GM12878 (cell line): Measurements from ENCODE around the gene CARD14. TPM values are rescaled to one million over a fixed set of nuclear protein-coding genes. Genes with fewer than 3 reads are reported as not detected.
A peak's percentile ranks its signal among the peaks of the same experiment; 100 is the strongest.

Experiments used
- ATF2 ChIP-seq: IDR thresholded peaks from 2 replicates; pipeline ENCODE4 v1.6.1; 2012; ENCODE audit warnings: low read length, inconsistent platforms
- ATF7 ChIP-seq: fragments of 450-650 bp; IDR thresholded peaks from 2 replicates; pipeline ENCODE4 v1.6.1; 2016; ENCODE audit warnings: low read depth, mild to moderate bottlenecking
- BHLHE40 ChIP-seq, 2 experiments: fragments of 450-650 bp in 1 of 2; IDR thresholded peaks; 2 replicates each; pipeline ENCODE4 v1.6.1; 2011 to 2017; ENCODE audit warnings: low read depth in 2 of 2, borderline replicate concordance in 1 of 2, improper control_type of control experiment in 1 of 2, low read length in 1 of 2, mild to moderate bottlenecking in 1 of 2
- EGR1 ChIP-seq, 2 experiments: IDR thresholded peaks; 1 replicate in 1 of 2; 2 replicates in 1 of 2; pipeline ENCODE4 v1.6.1; 2011 to 2012; ENCODE audit warnings: low read depth in 2 of 2, low read length in 2 of 2, borderline replicate concordance in 1 of 2, mild to moderate bottlenecking in 1 of 2, moderate library complexity in 1 of 2
- ELK1 ChIP-seq: IDR thresholded peaks from 2 replicates; pipeline ENCODE4 v1.6.1; 2012; ENCODE audit warnings: low read depth, low read length, improper control_type of control experiment
- FOS ChIP-seq: IDR thresholded peaks from 3 replicates; pipeline ENCODE4 v1.6.1; 2011; ENCODE audit warnings: borderline replicate concordance; ENCODE audit not compliant: insufficient read length; ENCODE audit errors: extremely low read depth
- GABPA ChIP-seq: IDR thresholded peaks from 2 replicates; pipeline ENCODE4 v1.6.1; 2014; ENCODE audit warnings: antibody characterized with exemption, low read depth, mild to moderate bottlenecking, inconsistent platforms
- HDAC6 ChIP-seq: fragments of 200-600 bp; sonication (generic); IDR thresholded peaks from one replicate; pipeline ENCODE4 v1.8.0; 2017; ENCODE audit warnings: antibody characterized with exemption; ENCODE audit not compliant: unreplicated experiment
- IKZF1 ChIP-seq: fragments of 450-650 bp; conservative IDR thresholded peaks from 2 replicates; pipeline ENCODE4 v1.6.1; 2017; ENCODE audit warnings: antibody characterized with exemption, mild to moderate bottlenecking
- IKZF2 ChIP-seq, 2 experiments: fragments of 450-650 bp; IDR thresholded peaks; 2 replicates each; pipeline ENCODE4 v1.6.1; 2017; ENCODE audit warnings: mild to moderate bottlenecking in 2 of 2, moderate library complexity in 2 of 2
- IRF4 ChIP-seq: IDR thresholded peaks from 2 replicates; pipeline ENCODE4 v1.6.1; 2011; ENCODE audit warnings: low read depth, low read length
- LARP7 ChIP-seq: fragments of 450-650 bp; IDR thresholded peaks from 2 replicates; pipeline ENCODE4 v1.6.1; 2017; ENCODE audit warnings: mild to moderate bottlenecking
- MTA3 ChIP-seq: IDR thresholded peaks from 2 replicates; pipeline ENCODE4 v1.6.1; 2012; ENCODE audit warnings: low read length, inconsistent platforms, borderline replicate concordance
- MXI1 ChIP-seq: fragments of 150-350 bp; IDR thresholded peaks from 2 replicates; pipeline ENCODE4 v1.6.1; 2011; ENCODE audit warnings: low read depth, mild to moderate bottlenecking, inconsistent platforms, low read length, improper control_type of control experiment
- PML ChIP-seq: IDR thresholded peaks from 2 replicates; pipeline ENCODE4 v1.6.1; 2012; ENCODE audit warnings: low read length, inconsistent platforms
- POLR2AphosphoS2 ChIP-seq: IDR thresholded peaks from 2 replicates; pipeline ENCODE4 v1.6.1; 2011; ENCODE audit warnings: low read depth, mild to moderate bottlenecking, low read length, improper control_type of control experiment, moderate library complexity
- RAD51 ChIP-seq: fragments of 450-650 bp; IDR thresholded peaks from 2 replicates; pipeline ENCODE4 v1.6.1; 2016; ENCODE audit warnings: moderate library complexity, mild to moderate bottlenecking, inconsistent platforms
- RB1 ChIP-seq: fragments of 450-650 bp; formaldehyde crosslinking; IDR thresholded peaks from 2 replicates; pipeline ENCODE4 v1.6.1; 2017; ENCODE audit warnings: mild to moderate bottlenecking, borderline replicate concordance
- RELA ChIP-seq: fragments of 450-650 bp; IDR thresholded peaks from 2 replicates; pipeline ENCODE4 v1.8.0; 2014; ENCODE audit warnings: borderline replicate concordance; ENCODE audit not compliant: partially characterized antibody
- RELB ChIP-seq: fragments of 450-650 bp; IDR thresholded peaks from 2 replicates; pipeline ENCODE4 v1.6.1; 2017; ENCODE audit warnings: low read depth, mild to moderate bottlenecking, moderate library complexity
- RUNX3 ChIP-seq: IDR thresholded peaks from 2 replicates; pipeline ENCODE4 v1.6.1; 2012; ENCODE audit warnings: low read length, inconsistent platforms
- SMARCA5 ChIP-seq: fragments of 450-650 bp; IDR thresholded peaks from 2 replicates; pipeline ENCODE4 v1.6.1; 2017; ENCODE audit warnings: mild to moderate bottlenecking
- SMC3 ChIP-seq: IDR thresholded peaks from 2 replicates; pipeline ENCODE4 v1.6.1; 2011; ENCODE audit warnings: low read length, improper control_type of control experiment, borderline replicate concordance
- SRF ChIP-seq, 2 experiments: IDR thresholded peaks; 2 replicates each; pipeline ENCODE4 v1.6.1; 2011; ENCODE audit warnings: low read depth in 2 of 2, low read length in 2 of 2, mild to moderate bottlenecking in 1 of 2, moderate library complexity in 1 of 2
- STAT3 ChIP-seq: IDR thresholded peaks from 2 replicates; pipeline ENCODE4 v1.6.1; 2011; ENCODE audit warnings: low read depth, low read length, improper control_type of control experiment
- TAF1 ChIP-seq: IDR thresholded peaks from 2 replicates; pipeline ENCODE4 v1.6.1; 2011; ENCODE audit warnings: mild to moderate bottlenecking, low read depth, low read length, borderline replicate concordance
- USF1 ChIP-seq: IDR thresholded peaks from 2 replicates; pipeline ENCODE4 v1.6.1; 2011; ENCODE audit warnings: borderline replicate concordance, low read depth, mild to moderate bottlenecking, moderate library complexity, mixed read lengths, low read length; ENCODE audit not compliant: insufficient read depth; ENCODE audit errors: extremely low read length
- ZNF384 ChIP-seq: IDR thresholded peaks from 2 replicates; pipeline ENCODE4 v1.6.1; 2012; ENCODE audit warnings: low read depth, mild to moderate bottlenecking, low read length, improper control_type of control experiment, borderline replicate concordance
- polyA plus RNA-seq, 11 experiments: library from polyadenylated mRNA; depleted of rRNA in 4 of 11; unstranded in 6 of 11; stranded (reverse) in 5 of 11; fragments of >200 nt; fragmentation: Nextera tagmentation in 4 of 11; fragmentation: Illumina TruSeq in 1 of 11; extraction: Ambion mirVana in 4 of 11; extraction: Trizol in 1 of 11; gene quantifications; 1 replicate in 1 of 11; 2 replicates in 10 of 11; pipeline versions ENCODE4 v1.2.1 to v1.2.3, GENCODE V29; 2011 to 2016; ENCODE audit warnings: inconsistent platforms in 2 of 11, missing spikeins in 2 of 11, low read depth in 1 of 11
- total RNA-seq, 4 experiments: library from RNA; depleted of rRNA in 3 of 4; stranded (reverse); fragments of >200 nt in 3 of 4; fragmentation: Illumina TruSeq in 1 of 4; extraction: Trizol in 1 of 4; gene quantifications; 2 replicates each; pipeline versions ENCODE4 v1.2.1 to v1.2.3, GENCODE V29; 2013 to 2021

The CARD14 gene
- total and polyA plus RNA-seq, 10 of the 15 experiments (the other 5 are each of a cell fraction or from before 2014, with no cell fraction given): 0.08 to 0.15 TPM; not detected in 8

GRCh38 chr17:80220054-80220735 is 50.4 kb downstream of the CARD14 start, which contains the start of the genes SGSH and SLC26A11 (continued):
- TF ChIP-seq EGR1 (IDR thresholded peaks at IDR 0.05; ENCODE audit: borderline replicate concordance in 1 of 2, low read depth in 2 of 2, low read length in 2 of 2): no peak
- no peak for TF ChIP-seq RELA
- no peak for TF ChIP-seq SRF (IDR thresholded peaks at IDR 0.05; ENCODE audit: low read depth in 2 of 2, low read length in 2 of 2)
- no peak for TF ChIP-seq FOS
- no peak for TF ChIP-seq RUNX3
- peak; percentile 11; the same call in 1 of the 2 replicates for TF ChIP-seq MXI1
- TF ChIP-seq POLR2AphosphoS2: no peak
- TF ChIP-seq MTA3: no peak
- TF ChIP-seq SMC3: no peak
- no peak for TF ChIP-seq ELK1
- no peak; the same call in 1 of the 2 replicates for TF ChIP-seq IKZF1
- TF ChIP-seq STAT3: no peak
- TF ChIP-seq USF1: peak; percentile 84
- TF ChIP-seq RAD51: no peak
- no peak for TF ChIP-seq RB1
- TF ChIP-seq TAF1: no peak
- no peak for TF ChIP-seq GABPA
- no peak for TF ChIP-seq ATF2
- TF ChIP-seq RELB: no peak
- TF ChIP-seq LARP7: peak; percentile 39; the same call in 1 of the 2 replicates
- TF ChIP-seq SMARCA5: no peak; the same call in 1 of the 2 replicates
- TF ChIP-seq IKZF2 (IDR thresholded peaks at IDR 0.05): no peak
- TF ChIP-seq HDAC6: peak; percentile 36
- TF ChIP-seq IRF4: no peak
- TF ChIP-seq BHLHE40 (IDR thresholded peaks at IDR 0.05; ENCODE audit: borderline replicate concordance in 1 of 2, low read depth in 2 of 2, low read length in 1 of 2): peak; percentile 44 to 90; a peak in 3 of 4 replicates
- TF ChIP-seq PML: no peak
- TF ChIP-seq ATF7: no peak
- no peak for TF ChIP-seq ZNF384
